ENCODE results near the gene HSBP1L1.

The HSBP1L1 gene

GRCh38 chr18:79961527-79962291 is 2.7 kb upstream of the HSBP1L1 start:
- no peak for DNase-seq

- DNase-seq: no peak
Observed at GRCh38 chr18:79962311-79962710, 2.1 kb upstream of the HSBP1L1 start.

GRCh38 chr18:79962835-79963657 is 1.4 kb upstream of the HSBP1L1 start:
- peak in 1 of 2 donors; percentile 75 for DNase-seq

DNA sequence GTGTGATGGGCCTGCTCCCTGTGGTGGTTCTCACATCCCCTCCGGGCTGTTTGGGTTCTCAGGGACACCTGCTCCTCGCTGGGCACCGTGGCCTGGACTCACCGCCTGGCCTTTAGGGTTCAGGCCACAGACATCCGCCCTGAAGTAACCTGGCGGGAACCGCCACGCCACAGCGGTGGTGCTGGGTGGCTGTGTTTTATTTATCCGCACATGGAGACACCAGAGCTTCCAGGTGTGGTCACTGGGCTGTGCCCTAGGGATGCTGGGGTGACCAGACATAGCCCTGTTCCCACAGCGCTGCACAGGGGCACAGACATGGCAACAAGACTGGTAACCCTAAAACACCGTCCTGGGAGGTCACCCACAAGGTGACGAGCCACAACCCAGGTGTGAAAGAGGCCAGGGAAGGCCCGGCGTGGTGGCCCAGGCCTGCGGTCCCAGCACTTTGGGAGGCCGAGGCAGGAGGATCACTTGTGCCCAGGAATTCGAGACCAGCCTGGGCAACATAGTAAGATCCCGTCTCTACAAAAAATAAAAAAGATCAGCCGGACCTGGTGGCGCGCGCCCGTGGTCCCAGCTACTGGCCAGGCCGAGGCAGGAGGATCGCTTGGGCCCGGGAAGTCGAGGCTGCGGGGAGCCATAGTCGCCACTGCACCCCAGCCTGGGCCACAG is 649 bp upstream of the HSBP1L1 start:
- no peak for DNase-seq

GRCh38 chr18:79965119-79965902 is 868 bp downstream of the HSBP1L1 start:
- peak in 1 of 2 donors; percentile 33 for DNase-seq

DNA sequence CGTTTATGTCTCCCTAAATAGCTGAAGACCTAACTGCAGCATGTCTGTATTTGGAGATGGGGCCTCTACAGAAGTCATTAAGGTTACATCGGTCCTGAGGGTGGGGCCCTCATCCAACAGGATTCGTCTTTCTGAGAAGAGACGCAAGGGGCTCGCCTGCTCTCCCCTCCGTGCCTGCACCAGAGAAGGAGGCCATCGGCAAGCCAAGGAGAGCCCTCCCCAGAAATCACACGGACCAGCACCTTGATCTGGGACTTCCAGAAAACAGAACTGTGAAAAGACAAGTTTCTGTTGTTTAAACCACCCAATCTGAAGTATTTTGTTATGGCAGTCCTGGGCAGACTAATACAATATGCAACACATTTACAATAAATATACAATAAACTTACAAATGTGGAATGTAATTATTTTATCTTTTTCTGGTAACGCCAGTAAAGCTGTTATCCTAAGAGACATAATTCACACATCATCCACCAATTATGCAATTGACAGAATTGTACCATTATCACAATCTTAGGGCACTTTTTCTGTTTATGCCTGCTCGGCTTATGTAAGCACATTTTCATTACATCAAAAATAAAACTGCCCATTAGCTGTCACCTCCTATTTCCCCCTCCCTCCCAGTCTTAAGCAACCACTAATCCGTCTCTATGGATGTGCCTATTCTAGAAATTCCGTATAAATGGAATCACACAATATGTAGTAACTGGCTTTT is 6.1 kb downstream of the HSBP1L1 start:
- no peak for DNase-seq

GRCh38 chr18:79971211-79971952 is 6.9 kb downstream of the HSBP1L1 start:
- DNase-seq: no peak

DNA sequence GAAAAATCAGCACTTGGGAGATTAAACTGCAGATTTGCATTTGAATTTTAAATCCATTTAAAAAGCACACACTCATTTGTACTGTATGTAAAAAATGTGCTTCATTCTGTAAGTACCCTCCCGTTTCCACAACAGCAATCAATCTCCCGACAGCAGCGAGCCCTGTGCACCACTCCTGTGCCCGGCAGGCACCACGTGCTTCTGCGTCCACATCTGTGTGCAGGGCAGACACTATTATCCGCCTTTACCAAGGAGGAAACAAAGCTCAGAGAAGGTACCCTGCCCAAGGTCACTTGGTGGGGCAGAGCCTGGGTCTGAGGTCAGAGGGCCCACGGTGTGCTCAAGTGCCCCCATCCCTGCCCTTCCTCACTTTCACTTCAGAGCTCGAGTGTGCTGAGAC is 7.5 kb downstream of the HSBP1L1 start:
- no peak for DNase-seq

GRCh38 chr18:79972720-79973119 is 8.3 kb downstream of the HSBP1L1 start:
- DNase-seq: no peak

DNA sequence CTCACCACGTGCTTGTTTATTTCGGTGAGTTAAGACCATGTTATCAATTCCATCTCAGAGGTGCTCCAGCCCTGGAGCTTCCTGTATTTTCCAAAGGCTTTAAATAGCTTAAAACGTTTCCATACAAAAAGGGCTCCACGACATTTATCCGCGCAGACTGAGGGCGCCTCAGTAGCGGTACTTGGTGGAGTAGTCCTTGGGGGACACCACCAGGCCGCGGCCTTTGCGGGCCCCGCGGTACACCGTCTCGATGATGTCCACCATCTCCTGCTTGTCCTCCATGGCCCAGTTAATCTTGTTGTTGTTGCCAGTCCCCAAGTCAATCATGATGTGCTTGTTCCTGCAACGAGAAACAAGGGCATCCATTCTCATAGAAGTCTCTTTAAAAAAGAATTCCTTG is 9.1 kb downstream of the HSBP1L1 start:
- DNase-seq: no peak

DNA sequence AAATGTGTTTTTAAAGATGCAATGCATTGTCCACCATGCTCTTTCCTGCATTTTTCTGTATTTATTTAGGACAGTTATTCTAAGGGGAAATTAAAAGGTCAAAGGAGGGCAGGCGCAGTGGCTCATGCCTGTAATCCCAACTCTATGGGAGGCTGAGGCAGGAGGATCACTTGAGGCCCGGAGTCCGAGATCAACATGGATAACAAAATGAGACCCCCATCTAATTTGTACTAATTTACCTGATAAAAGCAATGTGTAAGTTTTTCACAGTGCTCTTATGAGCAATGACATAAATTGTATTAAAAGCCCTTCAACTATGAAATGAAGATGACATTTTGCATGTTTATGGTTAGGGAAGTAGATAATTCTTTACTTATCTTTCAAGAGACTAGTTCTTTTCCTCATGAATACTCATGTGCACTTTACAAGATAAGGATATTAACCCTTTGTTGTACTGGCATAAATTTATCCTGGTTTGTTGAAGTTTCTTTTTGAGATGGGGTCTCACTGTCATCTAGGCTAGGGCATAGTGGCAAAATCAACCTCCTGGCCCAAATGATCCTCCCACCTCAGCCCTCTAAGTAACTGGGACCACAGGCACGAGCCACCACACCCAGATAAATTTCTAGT is 9.7 kb downstream of the HSBP1L1 start:
- no peak for DNase-seq

DNA sequence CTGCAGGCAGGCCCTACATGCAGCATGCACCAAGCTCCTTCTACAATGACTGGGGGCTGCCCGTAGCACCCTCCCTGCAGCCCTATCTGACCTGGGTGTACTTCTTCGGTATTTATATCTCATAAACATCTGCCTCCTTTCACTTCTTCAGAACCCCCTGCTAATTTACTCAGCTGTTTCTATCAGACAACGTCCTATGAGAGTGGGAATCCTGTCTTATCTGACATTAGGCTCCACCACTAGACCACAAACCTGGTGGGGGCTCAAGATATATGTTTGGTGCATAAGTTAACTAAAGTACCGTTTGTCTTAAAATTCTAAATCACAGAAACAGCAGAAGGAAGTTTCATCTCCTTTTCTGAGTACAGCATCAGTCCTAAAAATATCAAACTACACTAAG is 10.6 kb downstream of the HSBP1L1 start:
- no peak for DNase-seq

- no peak for DNase-seq
Observed at GRCh38 chr18:79975985-79976680, 11.7 kb downstream of the HSBP1L1 start.

- DNase-seq: no peak
Observed at GRCh38 chr18:79979843-79980242, 15.4 kb downstream of the HSBP1L1 start.

DNA sequence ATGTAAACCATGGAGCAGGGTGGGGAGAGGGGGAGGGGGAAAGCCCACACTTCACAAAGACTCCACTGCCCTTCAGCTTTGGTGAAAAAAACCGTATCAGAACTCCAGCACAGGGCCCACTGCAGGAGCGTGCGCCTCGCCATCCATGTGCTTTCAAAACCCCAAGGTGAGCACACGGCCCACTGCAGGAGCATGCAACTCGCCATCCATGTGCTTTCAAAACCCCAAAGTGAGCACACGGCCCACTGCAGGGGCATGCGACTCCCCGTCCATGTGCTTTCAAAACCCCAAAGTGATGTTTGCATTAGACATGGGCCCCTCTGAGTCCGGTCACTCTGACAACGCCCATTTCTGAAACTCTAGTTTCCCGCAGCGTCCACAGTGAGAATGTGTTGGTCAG is 16.1 kb downstream of the HSBP1L1 start:
- DNase-seq: no peak

DNA sequence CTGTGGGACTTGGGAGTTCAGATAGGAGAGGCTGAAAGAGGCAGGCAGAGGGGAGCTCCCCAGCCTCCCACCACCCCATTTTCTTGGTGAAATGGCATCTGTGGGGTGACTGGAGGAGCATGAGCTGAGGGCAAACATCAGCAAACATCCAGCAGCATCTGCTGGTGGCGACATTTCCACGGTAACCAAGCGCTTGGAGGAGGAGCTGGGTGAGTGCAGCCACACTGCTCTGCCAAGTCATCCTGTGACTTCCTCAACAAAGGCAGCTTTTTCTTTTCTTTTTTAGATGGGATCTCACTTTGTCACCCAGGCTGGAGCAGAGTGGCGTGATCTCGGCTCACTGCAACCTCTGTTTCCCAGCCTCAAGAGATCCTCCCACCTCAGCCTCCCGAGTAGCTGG is 18.3 kb downstream of the HSBP1L1 start:
- peak in 1 of 2 donors; percentile 34 for DNase-seq

DNA sequence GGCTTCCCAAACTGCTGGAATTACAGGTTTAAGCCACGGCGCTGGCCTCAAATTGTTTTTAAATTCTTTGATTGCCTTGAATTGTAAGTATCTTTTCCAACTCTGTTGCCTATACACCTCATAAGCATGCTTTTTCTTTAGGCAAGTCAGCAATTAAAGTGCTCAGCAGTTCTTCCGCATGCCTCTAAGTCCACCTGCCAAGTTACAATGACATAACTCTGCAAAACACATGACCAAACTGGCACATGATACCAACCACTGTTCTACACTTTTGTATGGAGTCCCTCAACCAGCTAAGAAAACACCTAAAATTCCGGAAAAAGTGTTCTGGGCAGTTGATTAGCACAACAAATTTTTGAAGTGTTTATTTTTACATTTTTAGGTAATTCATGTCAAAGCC is 18.8 kb downstream of the HSBP1L1 start:
- no peak for DNase-seq

DNA sequence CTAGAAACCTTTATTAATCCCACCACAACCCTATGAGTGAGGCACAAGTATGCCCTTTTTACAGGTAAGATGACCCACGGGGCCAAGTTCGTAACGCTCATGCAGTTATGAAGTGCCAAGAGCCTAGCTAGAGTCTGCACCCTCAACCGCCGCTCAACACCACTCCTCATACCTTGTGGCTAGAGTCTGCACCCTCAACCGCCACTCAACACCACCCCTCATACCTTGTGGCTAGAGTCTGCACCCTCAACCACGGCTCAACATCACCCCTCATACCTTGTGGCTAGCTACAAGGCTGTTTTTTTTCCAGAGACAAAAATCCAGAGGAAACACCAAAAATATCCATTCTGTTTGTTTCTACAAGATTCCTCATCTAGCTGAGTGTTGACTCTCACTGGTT is 19.4 kb downstream of the HSBP1L1 start:
- DNase-seq: no peak

DNA sequence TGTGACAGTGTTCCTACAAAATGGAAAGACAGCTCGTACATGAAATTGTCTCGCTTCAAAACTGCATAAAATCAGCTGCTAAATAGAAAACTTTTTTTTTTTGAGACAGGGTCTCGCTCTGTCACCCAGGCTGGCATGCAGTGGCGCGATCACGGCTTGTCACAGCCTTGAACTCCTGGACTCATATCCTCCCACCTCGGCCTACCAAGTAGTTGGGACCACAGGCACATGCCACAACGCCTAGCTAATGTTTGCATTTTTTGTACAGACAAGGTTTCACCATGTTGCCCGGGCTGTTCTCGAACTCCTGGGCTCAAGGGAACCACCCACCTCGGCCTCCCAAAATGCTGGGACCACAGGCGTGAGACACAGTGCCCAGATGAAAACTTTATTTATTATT is 20.7 kb downstream of the HSBP1L1 start:
- DNase-seq: no peak

DNA sequence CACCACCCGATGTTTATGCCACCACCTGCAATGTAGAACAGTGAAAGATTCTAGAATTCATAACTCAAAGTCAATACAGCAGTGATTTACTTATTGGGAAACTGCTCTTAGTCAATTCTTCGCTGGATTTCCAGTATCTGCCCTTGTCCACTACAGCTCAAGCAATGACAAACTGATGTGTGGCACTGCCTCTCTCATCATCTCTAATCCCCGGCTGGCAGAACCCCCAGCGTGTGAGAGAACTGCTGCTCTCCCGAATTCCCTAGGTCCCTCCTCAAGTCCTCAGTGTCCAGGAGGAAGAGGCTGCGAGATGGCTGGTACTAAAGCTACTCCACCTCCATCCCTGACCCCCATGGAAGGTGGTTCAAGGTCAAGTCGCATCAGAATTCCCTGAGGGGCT is 22.3 kb downstream of the HSBP1L1 start:
- no peak for DNase-seq
